HG03378 (cell line): ENCODE results near the gene DHRSX.
"Not testable (repeated sequence)": the region's sequence is repeated elsewhere in the genome, so short reads cannot be mapped to it uniquely, and the experiment has no call there.

Experiments
- ATAC-seq: cut with Tn5 transposase; IDR thresholded peaks from one replicate; pipeline ENCODE4 v1.9.1; 2021; ENCODE audit warnings: mild to moderate bottlenecking, moderate library complexity; ENCODE audit not compliant: unreplicated experiment

DHRSX gene

DNA sequence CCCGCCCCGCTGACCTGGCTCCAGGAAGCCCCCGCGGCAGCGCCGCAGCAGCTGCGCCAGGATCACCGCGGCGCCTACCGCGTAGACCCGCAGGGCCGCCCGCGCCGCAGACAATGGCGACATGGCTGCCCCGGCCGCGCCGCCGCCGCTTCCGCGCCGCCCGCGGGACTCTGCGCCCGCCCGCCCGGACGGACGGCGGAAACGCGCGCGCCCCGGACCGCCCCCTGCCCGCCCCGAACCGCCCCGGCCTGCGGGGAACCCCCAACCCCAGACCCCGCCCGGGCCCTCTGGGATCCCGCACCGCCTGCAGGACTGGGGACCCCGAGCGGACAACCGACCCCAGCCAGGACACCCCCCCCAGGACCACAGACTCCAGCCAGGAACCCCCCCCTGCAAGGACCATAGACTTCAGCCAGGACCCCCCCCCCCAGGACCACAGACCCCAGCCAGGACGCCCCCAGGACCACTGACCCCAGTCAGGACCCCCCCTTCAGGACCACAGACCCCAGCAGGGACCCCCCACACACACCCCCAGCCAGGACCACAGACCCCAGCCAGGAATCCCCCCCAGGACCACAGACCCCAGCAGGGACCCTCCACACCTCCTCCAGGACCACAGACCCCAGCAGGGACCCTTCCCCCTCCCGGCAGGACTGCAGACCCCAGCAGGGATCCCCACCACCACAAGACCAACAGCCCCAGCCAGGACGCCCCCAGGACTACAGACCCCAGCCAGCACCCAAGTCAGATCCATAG is at the start of gene DHRSX, which contains the start of gene ZBED1:
Gene DHRSX, minus strand, starts transcription at position 174 of the 756 bp plus-strand sequence. Its CDS starts 51 bp downstream, at position 123.
Gene ZBED1, minus strand, starts transcription at position 174 of the 756 bp plus-strand sequence. CDS start 10,257 bp downstream, outside the sequence.
- no peak for ATAC-seq

DNA sequence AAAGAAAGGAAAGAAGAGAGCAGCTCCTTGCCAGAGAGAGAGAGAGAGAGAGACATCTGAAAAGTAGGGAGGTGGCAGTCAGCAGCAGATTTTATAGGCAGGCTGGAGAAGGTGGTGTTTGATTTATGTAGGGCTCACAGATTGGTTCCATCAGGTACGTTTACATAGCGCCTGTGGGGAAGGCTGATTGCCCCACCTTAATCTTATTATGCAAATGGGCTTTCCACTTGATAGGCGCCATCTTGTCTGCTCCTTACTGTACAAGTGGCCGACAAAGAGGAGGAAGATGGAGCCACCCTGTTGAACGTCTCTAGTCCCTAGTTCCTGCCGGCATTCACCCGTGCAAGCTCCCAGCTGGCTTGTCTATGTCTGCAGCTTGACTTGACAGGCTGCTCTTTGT is 49.1 kb upstream of the DHRSX start:
- no peak for ATAC-seq

- ATAC-seq, result no peak
Measured at GRCh38 chrX:2548711-2549423, 48.1 kb upstream of the DHRSX start.

DNA sequence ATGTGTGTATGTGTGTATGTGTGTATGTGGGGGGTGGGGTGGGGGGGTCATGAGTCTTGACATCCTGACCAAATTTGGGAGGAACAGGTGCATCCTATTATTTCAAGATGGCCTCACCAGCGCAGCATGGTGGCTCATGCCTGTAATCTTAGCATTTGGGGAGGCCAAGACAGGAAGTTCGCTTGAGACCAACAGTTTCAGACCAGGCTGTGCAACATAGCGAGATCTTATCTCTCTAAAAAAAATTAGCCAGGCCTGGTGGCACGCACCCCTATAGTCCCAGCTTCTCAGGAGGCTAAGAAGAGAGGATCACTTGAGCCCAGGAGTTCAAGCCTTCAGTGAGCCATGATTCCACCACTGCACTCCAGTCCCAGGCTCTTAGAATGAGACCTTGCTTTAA is 47.0 kb upstream of the DHRSX start:
- no peak for ATAC-seq

- no peak for ATAC-seq
Measured at GRCh38 chrX:2546496-2546895, 45.7 kb upstream of the DHRSX start.

DNA sequence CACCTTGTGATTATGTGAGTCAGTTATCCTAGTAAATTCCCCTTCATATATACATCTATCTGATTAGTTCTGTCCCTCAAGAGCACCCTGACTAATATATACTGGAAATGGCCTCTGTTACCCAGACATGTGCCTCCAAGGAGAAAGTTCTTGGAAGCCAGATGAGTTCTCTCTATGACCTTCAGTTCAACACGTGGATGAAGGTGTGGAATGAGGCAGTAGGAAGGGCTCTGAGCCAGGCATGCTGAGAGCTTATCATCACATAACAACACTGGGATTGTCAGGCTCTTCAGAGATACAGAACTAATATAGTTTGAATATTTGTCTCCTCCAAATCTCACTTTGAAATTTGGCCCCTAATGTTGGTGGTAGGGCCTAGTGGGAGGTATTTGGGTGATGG is 44.4 kb upstream of the DHRSX start:
- ATAC-seq, result no peak

DNA sequence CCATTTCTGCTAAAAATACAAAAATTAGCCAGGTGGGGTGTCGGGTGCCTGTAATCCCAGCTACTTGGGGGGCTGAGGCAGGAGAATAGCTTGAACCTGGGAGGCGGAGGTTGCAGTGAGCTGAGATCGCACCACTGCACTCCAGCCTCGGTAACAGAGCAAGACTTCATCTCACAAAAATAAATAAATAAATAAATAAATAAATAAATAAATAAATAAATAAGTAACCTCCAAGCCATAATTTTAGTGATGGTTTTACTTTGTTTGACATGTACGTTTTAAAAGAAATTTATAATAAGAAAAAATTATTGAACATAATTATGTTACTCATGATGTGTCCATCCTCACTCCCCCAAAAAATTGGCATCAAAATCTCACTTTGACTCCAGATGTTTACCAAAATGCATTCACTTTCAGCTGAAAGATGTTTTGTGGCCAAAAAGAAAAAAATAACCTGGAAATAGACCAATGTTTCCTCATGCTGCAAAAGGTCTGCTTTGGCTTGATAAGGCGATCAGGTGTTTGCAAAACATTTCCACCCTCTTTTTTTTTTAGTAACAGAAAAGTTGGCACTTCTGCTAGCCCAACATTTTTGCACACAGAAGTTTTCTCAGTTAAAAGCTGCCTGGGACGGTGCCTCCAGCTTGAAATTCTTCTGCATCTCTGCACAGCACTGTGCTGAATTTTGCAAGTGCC is 42.2 kb upstream of the DHRSX start:
- no peak for ATAC-seq

DNA sequence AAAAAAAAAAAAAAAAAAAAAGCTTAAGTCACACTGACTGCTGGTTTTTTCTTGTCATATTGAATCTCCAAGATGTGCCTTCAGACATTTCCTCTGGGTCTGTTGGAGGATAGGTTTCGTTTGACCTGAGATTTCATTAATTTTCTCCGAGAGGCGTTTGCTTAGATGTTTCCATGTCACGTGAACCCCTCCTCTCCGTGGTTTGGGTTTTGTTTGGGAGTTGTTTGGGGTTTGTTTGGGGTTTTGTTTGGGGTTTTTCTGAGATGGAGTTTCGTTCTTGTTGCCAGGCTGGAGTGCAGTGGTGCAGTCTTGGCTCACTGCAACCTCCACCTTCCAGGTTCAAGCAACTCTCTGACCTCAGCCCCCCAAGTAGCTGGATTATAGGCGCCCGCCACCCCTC is 40.8 kb upstream of the DHRSX start:
- no peak for ATAC-seq

DNA sequence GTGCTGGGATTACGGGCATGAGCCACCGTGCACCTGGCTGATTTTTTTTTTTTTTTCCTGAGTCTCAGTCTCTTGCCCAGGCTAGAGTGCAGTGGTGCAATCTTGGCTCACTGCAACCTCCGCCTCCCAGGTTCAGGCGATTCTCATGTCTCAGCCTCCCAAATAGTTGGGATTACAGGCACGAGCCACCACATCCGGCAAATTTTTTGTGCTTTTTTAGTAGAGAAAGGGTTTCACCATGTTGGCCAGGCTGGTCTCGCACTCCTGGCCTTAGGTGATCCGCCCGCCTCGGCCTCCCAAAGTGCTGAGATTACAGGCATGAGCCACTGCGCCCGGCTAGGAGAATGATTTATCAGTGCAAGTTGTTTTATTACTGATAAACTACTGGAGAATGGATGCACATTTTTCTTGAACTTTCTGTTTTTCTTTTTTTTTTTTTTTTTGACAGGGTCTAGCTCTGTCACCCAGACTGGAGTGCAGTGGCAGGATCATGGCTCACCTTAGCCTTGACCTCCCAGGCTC is 39.7 kb upstream of the DHRSX start:
- no peak for ATAC-seq

GRCh38 chrX:2539586-2539985 is 38.8 kb upstream of the DHRSX start:
- ATAC-seq, result no peak

- no peak for ATAC-seq
Measured at GRCh38 chrX:2538031-2538757, 37.4 kb upstream of the DHRSX start.

DNA sequence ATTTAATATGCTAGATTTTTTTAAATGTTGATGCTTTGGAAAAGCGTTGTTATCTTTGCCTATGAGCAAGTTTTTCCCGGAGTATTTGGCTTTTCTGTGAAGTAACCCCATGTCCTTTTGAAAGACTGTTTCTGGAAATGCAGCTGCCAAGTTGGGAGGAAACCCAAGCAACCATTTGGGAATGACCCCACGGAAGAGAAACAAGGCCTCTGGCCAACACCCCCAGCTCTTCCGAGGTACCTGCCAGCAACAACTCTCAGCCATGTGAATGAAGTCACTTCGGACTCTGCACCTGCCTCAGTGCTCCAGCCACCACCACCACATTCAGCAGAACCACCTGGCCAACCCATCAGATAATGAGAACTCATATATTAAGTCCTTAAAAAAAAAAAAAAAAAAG is 36.2 kb upstream of the DHRSX start:
- no peak for ATAC-seq

- no peak for ATAC-seq
Measured at GRCh38 chrX:2536141-2536540, 35.4 kb upstream of the DHRSX start.

GRCh38 chrX:2534261-2535021 is 33.7 kb upstream of the DHRSX start:
- ATAC-seq, result not testable (repeated sequence)

GRCh38 chrX:2533424-2533823 is 32.6 kb upstream of the DHRSX start:
- ATAC-seq, result no peak

DNA sequence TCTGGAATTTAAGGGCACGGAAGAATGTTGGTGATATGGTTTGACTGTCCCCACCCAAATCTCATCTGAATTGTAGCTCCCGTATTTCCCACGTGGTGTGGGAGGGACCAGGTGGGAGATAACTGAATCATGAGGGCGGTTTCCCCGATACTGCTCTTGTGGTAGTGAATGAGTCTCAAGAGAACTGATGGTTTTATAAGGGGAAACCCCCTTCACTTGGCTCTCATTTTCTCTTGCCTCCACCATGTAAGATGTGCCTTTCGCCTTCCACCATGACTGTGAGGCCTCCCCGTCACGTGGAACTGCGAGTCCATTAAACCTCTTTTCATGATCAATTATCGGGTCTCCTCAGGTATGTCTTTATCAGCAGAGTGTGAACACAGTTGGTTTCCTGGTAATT is 25.6 kb upstream of the DHRSX start:
- ATAC-seq, result no peak

DNA sequence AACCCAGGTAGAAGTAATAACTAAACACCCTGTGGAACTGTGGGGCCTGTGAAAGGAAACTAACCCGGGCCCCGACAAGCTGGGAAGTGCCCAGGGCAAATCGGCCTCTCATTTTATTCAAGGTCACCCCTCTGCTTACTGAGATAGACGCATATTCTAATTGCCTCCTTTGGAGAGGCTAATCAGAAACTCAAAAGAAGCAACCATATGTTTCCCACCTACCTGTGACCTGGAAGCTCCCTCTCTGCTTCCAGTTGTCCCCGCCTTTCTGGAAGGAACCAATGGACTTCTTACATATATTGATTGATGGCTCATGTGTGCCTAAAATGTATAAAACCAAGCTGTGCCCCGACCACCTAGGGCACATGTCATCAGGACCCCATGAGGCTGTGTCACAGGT is 23.1 kb upstream of the DHRSX start:
- ATAC-seq, result no peak

DNA sequence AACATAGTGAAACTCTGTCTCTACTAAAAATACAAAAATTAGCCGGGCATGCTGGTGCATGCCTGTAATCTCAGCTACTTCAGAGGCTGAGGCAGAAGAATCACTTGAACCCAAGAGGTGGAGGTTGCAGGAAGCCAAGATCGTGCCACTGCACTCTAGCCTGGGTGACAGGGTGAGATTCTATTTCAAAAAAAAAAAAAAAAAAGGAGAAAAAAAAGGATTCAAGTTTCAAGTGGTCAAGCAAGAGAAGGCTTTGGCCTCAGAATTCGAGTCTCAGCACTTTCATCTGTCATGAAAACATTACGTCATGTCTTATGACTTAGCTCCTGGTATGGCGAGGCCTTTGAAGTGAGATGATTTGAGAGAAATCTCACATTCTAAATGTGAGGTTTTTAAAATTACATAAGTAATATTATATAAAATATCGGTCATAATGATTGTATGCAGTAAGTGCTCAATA is 21.2 kb upstream of the DHRSX start:
- ATAC-seq, result peak; percentile 35

GRCh38 chrX:2521092-2521926 is 20.5 kb upstream of the DHRSX start:
- ATAC-seq, result peak; percentile 70
